C4-2B (cell line): Measurements from ENCODE around the gene FZR1.

Experiments
- H3K27ac ChIP-seq: fragments of 450-650 bp; 2 replicates; pipeline ENCODE4 v1.5.1; 2017
- ZFX ChIP-seq: fragments of 450-650 bp; IDR thresholded peaks from 2 replicates; pipeline ENCODE4 v1.6.1; 2017
- TF ChIP-seq, protein P1 (sequence below): fragments of 450-650 bp; conservative IDR thresholded peaks from 2 replicates; pipeline ENCODE4 v1.5.1; 2017; ENCODE audit warnings: mild to moderate bottlenecking

FZR1 gene

DNA sequence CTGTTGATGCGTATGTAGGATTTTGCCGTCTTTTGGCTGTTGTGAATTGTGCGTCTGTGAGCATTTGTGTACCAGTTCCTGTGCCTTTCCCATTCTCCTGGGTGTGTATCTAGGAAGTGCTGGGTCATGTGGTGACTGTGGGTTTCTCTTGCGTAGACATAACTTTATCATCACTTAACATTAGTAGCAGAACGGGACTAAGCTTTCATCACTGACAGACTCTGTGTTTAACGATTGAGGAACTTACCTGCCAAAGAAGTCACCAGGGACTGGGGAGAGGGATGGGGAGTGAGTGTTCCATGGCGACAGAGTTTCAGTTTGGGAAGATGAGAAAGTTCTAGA is 15.0 kb downstream of the FZR1 start:
- H3K27ac ChIP-seq = no peak overlapping the region
- TF ChIP-seq ZFX = no peak
- TF ChIP-seq, protein P1, sequence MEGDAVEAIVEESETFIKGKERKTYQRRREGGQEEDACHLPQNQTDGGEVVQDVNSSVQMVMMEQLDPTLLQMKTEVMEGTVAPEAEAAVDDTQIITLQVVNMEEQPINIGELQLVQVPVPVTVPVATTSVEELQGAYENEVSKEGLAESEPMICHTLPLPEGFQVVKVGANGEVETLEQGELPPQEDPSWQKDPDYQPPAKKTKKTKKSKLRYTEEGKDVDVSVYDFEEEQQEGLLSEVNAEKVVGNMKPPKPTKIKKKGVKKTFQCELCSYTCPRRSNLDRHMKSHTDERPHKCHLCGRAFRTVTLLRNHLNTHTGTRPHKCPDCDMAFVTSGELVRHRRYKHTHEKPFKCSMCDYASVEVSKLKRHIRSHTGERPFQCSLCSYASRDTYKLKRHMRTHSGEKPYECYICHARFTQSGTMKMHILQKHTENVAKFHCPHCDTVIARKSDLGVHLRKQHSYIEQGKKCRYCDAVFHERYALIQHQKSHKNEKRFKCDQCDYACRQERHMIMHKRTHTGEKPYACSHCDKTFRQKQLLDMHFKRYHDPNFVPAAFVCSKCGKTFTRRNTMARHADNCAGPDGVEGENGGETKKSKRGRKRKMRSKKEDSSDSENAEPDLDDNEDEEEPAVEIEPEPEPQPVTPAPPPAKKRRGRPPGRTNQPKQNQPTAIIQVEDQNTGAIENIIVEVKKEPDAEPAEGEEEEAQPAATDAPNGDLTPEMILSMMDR = no peak

DNA sequence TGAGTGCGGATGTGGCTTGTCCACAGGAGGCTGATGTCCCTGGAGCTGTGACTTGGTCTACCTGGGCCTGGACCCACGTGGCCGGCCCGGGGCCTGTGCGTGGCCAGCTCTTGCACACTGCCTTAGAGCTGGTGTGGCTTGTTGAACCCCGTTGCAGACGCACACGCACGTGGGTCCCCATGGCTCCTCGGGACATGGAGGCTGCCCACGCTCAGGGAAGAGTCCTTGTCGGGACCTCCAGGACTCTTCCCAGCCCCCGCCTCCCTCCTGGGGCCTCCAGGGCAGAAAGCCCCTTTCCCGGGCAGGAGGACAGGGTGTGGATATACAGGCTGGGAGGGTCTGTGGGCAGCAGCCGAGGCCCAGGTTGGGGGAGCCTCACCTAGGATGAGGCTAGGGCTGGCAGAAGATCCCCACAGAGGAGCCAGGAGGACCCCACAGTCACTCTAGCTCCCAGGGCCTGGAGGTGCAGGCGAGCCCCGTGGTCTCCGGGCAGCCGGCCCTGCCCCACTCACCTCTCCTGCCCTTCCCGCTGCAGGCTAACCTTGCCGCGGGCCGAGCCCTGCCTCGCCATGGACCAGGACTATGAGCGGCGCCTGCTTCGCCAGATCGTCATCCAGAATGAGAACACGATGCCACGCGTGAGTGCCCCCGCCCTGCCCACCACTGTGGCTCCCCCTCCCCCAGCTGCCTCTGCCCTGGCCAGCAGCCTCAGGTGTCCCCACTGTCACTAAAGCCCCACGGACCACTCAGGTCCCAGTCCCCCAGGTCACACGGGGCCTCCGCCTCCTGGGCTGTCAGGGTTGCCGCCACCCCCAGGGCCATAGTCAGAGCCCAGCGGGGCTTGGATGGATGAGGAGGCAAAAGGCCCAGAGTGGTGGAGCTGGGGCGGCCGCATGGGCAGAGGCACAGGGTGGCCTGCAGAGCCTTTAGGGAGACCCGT is 16.6 kb downstream of the FZR1 start:
- H3K27ac ChIP-seq = no peak overlapping the region
- TF ChIP-seq, protein P1 = no peak
- TF ChIP-seq ZFX = no peak

DNA sequence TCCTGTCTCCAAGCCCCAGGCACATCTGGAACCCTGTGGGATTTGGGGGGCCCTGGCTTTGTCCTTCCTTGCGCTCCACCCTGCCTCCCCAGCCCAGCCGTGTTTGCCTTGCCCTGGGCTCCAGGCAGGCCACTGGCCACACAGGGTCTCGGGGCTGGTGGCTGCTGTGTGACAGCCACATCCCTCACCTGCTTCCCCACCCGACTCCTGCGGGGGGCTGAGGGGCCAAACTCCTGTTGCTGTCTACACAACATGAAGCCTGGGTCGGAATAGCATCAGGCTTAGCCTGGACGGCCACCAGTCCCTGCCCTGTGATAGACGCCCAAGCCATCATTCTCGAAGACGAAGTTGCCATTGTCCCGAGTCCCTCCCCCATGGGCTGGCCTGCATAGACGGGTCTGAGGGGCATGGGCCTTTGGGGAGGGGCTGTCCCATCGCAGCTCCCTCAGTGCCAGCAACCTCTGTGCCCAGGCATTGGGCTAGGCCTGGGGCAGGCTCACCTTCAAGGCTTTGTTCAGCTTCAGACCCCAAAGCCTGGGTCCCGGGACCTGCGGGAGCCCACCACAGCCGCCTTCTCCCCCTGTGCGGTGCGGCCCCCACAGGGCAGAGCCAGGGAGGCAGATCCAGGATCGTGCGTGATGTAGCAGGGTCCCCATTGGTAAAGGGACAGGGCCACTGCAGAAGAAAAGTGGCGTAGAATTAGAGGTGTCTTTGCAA is 17.4 kb downstream of the FZR1 start:
- H3K27ac ChIP-seq = no peak overlapping the region

DNA sequence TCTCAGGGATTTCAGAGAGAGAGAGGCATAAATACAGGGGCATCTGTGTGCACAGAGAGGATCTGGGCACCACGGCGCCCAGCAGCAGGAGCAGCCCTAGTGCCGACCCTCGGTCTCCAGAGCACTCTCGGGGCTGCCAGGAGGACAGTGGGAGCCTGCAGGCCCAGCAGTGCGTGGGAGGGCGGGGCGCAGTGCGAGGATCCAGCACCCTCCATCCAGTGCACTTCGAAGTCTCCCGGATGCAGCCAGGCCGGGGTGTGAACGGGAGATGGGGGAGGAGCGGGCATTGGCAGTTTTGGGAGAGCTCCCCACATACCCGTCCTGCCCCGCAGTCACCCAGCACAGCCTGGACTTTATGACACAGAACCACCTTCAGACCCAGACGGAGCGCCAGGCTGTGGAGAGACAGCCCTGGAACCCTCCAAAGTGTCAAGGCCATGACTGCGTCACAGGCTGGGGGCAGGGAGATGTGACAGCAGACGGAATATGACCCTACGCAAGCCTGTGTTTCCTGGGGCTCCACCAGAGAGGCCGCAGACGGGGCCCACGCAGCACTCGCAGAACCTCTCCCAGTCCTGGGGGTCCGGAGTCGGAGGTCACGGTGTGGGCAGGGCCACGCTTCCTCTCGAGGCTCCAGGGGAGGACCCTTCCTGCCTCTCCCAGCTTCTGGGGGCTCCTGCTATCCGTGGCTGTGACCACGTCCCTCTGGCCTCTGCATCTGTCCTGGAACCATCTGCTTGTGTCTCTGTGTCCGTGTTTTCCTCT is 18.1 kb downstream of the FZR1 start:
- no peak overlapping the region for H3K27ac ChIP-seq
- TF ChIP-seq, protein P1 = no peak
- TF ChIP-seq ZFX = no peak

More for the DNA sequence above, 17.4 kb downstream of the FZR1 start:
- TF ChIP-seq, protein P1 = no peak
- TF ChIP-seq ZFX = no peak

DNA sequence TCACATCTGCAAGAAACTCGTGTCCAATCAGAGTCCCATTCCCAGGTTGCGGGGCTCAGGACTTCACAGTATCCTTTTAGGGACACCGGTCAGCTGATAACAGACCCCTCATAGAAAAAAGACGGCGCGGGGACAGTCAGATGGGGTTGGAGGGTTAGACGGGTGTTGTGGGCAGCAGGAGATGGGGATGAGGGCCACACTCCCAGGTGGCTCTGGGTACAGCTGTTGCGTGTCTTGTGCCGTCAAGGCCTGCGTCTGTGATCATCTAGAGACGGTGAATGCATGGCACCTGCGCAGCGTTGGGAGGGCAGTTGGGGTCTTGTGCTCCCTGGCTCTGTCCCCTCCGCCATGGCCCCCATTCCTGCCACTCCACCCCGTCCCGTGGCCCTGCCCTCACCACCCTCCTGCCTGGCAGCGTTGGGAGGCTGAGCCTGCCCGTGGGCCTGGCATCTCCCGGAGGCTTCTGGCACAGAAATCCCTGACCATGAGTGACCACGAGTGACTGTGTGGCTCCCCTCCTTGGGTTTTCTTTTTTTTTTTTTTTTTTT is 18.9 kb downstream of the FZR1 start:
- H3K27ac ChIP-seq = no peak overlapping the region
- TF ChIP-seq ZFX = no peak
- TF ChIP-seq, protein P1 = no peak

DNA sequence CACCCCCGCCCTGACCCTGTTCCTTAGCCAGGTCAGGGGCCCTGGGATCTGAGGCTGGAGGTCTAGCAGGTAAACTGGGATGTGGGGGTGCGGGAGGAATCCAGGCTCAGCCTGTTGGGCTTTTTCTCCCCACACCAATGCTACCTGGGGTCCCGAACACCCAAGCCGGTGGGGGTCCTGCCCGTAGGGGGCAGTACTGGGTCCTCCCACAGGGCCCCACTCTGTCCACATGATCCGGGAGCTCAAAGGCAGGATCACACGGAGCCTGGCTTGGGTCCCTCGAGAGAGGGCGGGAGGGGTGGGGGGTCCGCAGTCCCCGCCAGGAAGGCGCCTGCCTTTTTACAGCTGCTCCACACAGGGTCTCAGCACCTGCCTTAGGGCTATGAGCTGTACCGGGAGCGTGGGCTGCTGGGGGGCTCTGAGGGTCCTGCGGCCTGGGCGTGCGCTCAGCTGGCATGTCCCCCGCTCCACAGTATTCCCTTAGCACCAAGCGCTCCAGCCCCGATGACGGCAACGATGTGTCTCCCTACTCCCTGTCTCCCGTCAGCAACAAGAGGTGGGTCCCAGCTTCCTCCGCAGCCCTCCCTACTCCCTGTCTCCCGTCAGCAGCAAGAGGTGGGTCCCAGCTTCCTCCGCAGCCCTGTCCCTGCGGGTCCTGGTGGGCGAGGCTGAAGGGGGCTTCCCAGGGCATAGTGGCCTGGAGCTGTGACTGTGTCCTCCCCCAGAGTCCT is 20.6 kb downstream of the FZR1 start:
- TF ChIP-seq, protein P1 = no peak
- TF ChIP-seq ZFX = no peak
- no peak overlapping the region for H3K27ac ChIP-seq
